Islet precursor cell (in vitro differentiated cells): ENCODE data around the gene PJVK.

ENCODE experiments used
- DNase-seq: peaks from one replicate; pipeline ENCODE4 v3.0.0-alpha.2; 2018

The PJVK gene

GRCh38 chr2:178482437-178482836 lies 31.3 kb downstream of the PJVK start:
- DNase-seq: no peak

- no peak for DNase-seq
Measured at GRCh38 chr2:178484245-178485041, 33.3 kb downstream of the PJVK start.

- no peak for DNase-seq
Measured at GRCh38 chr2:178485356-178485755, 34.2 kb downstream of the PJVK start.

- no peak for DNase-seq
Measured at GRCh38 chr2:178491612-178492011, 40.4 kb downstream of the PJVK start.

- DNase-seq: no peak
Measured at GRCh38 chr2:178496049-178496448, 44.9 kb downstream of the PJVK start.

GRCh38 chr2:178498137-178498536 lies 47.0 kb downstream of the PJVK start:
- no peak for DNase-seq

- DNase-seq: no peak
Measured at GRCh38 chr2:178499640-178500039, 48.5 kb downstream of the PJVK start.

GRCh38 chr2:178502751-178503150 lies 51.6 kb downstream of the PJVK start:
- DNase-seq: no peak

GRCh38 chr2:178506101-178506500 lies 54.9 kb downstream of the PJVK start:
- no peak for DNase-seq

- DNase-seq: no peak
Measured at GRCh38 chr2:178506524-178506923, 55.3 kb downstream of the PJVK start.

- DNase-seq: no peak
Measured at GRCh38 chr2:178506949-178507348, 55.8 kb downstream of the PJVK start.

GRCh38 chr2:178508646-178509045 lies 57.5 kb downstream of the PJVK start:
- no peak for DNase-seq

GRCh38 chr2:178510384-178510783 lies 59.2 kb downstream of the PJVK start:
- DNase-seq: no peak
